Upper lobe of right lung (tissue), 1 donor: ENCODE results near the gene NEGR1. TPM values are rescaled to one million over a fixed set of nuclear protein-coding genes. Genes with fewer than 3 reads are reported as not detected.

Experiments used
- ATAC-seq: fragments of 200-7000 bp; cut with Tn5 transposase; one replicate; pipeline ENCODE4 v1.9.1; 2020; ENCODE audit warnings: mild to moderate bottlenecking, moderate library complexity
- DNase-seq: peaks from one replicate; pipeline ENCODE4 v3.0.0-alpha.2; 2020
- H3K27ac ChIP-seq: fragments of 200-600 bp; one replicate; pipeline ENCODE4 v1.8.0; 2022
- H3K27me3 ChIP-seq: fragments of 200-600 bp; one replicate; pipeline ENCODE4 v1.8.0; 2022; ENCODE audit warnings: mild to moderate bottlenecking
- H3K36me3 ChIP-seq: fragments of 200-600 bp; one replicate; pipeline ENCODE4 v1.8.0; 2022
- H3K4me1 ChIP-seq: fragments of 200-600 bp; one replicate; pipeline ENCODE4 v1.8.0; 2022
- H3K4me3 ChIP-seq: fragments of 200-600 bp; one replicate; pipeline ENCODE4 v1.8.0; 2022; ENCODE audit warnings: mild to moderate bottlenecking
- H3K9me3 ChIP-seq: fragments of 200-600 bp; one replicate; pipeline ENCODE4 v1.8.0; 2022
- CTCF ChIP-seq: fragments of 200-600 bp; IDR thresholded peaks from one replicate; pipeline ENCODE4 v1.8.0; 2022; ENCODE audit warnings: antibody characterized with exemption
- intact Hi-C: fragments of 100-400 bp; cut with DNase I; formaldehyde crosslinking; loops from one replicate; pipeline ENCODE4 v1.11.0; 2022
- total RNA-seq: library from RNA; stranded (reverse); fragmentation: NEBNext Ultra II Directional; extraction: Animal tissue kit (Norgen Biotek cat#: 25700); gene quantifications from one replicate; pipeline ENCODE4 v1.2.1, GENCODE V29; 2021
- donor health status: DM: no; HTN: yes; CAD: no; lungs with severe emphysema.

The NEGR1 gene
- total RNA-seq, 1 donor from 2014 or later = 21.4 TPM

GRCh38 chr1:71413441-71414175, 868.7 kb downstream of the NEGR1 start:
- no peak for DNase-seq
- no peak for ATAC-seq
- Histone ChIP-seq H3K27me3 (no peaks in the 10 kb centered on the region), H3K36me3 (no peaks in the 10 kb centered on the region), H3K4me1 (no peaks in the 10 kb centered on the region), H3K4me3 (no peak overlapping the region), H3K9me3 (no peaks in the 10 kb centered on the region), H3K27ac (no peak overlapping the region)
- intact Hi-C loops = no loop called here
- no peak for TF ChIP-seq CTCF

DNA sequence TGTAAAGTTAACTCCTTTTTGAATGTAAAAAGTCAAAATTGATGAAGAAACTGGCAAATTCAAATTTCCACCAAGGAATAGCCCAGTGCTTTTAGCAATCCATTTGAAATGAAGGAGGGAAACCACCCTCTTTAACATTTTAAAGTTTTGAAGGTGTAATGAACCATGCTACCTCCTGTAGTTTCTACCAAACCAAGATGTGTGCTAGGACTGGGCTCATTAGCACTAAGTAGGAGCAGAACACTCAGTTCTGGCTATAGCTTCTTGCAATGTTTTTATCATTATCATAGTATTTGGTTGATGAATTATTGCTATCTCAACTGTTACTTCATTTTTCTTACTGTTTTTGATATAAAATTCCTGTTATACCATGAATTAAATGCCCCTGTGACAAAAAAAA, 882.3 kb downstream of the NEGR1 start:
- no peaks in the 10 kb centered on the region for H3K9me3 ChIP-seq
- H3K4me3 ChIP-seq = no peak overlapping the region
- no peaks in the 10 kb centered on the region for H3K36me3 ChIP-seq
- no peaks in the 10 kb centered on the region for H3K4me1 ChIP-seq
- no peak overlapping the region for H3K27ac ChIP-seq
- H3K27me3 ChIP-seq = no peaks in the 10 kb centered on the region
- intact Hi-C loops = no loop called here
- ATAC-seq (no peak), DNase-seq (no peak)
- no peak for TF ChIP-seq CTCF

- Histone ChIP-seq H3K36me3 (no peaks in the 10 kb centered on the region), H3K9me3 (no peaks in the 10 kb centered on the region), H3K27me3 (no peaks in the 10 kb centered on the region), H3K27ac (no peak overlapping the region), H3K4me3 (no peak overlapping the region), H3K4me1 (no peaks in the 10 kb centered on the region)
- TF ChIP-seq CTCF = no peak
- intact Hi-C loops = no loop called here
- DNase-seq = no peak
- ATAC-seq = no peak
These were observed 882.7 kb downstream of the NEGR1 start for GRCh38 chr1:71399594-71399993.

GRCh38 chr1:71393301-71393700, 889.0 kb downstream of the NEGR1 start:
- ATAC-seq = no peak
- H3K9me3 ChIP-seq = no peaks in the 10 kb centered on the region
- no peak overlapping the region for H3K4me3 ChIP-seq
- no peak for DNase-seq
- TF ChIP-seq CTCF = no peak
- H3K27ac ChIP-seq = no peak overlapping the region
- no peaks in the 10 kb centered on the region for H3K4me1 ChIP-seq
- no peaks in the 10 kb centered on the region for H3K36me3 ChIP-seq
- intact Hi-C loops = no loop called here
- no peaks in the 10 kb centered on the region for H3K27me3 ChIP-seq

DNA sequence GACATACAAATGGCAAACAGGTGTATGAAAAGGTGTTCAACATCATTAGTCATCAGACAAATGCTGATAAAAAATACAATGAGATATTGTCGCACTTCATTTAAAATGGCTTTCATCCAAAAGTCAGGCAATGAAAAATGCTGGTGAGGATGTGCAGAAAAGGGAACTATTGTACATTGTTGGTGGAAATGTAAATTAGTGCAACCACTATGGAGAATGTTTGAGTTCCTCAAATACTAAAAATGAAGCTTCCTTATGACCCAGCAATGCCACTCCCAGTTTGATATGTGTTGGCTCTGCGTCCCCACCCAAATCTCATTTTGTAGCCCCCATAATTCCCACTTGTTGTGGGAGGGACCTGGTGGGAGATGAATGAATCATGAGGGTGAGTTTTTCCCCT, 891.8 kb downstream of the NEGR1 start:
- H3K9me3 ChIP-seq = peaks cover 9% of the 10 kb centered on the region

More for the DNA sequence above, 891.8 kb downstream of the NEGR1 start:
- H3K27me3 ChIP-seq = no peaks in the 10 kb centered on the region
- H3K36me3 ChIP-seq = no peaks in the 10 kb centered on the region
- H3K4me1 ChIP-seq = no peaks in the 10 kb centered on the region
- no peak overlapping the region for H3K27ac ChIP-seq
- TF ChIP-seq CTCF = no peak
- no peak for DNase-seq
- H3K4me3 ChIP-seq = no peak overlapping the region
- ATAC-seq = no peak
- intact Hi-C loops = no loop called here
